Measurements from ENCODE around the gene PANK4.
"Not testable (repeated sequence)": the region's sequence is repeated elsewhere in the genome, so short reads cannot be mapped to it uniquely, and the experiment has no call there.

Gene PANK4

GRCh38 chr1:2525920-2526823, at the start of gene PANK4:
Gene PANK4 (minus strand): TSS chr1:2526596. CDS start chr1:2526587, 9 bp downstream.
- peak; percentile 95 for DNase-seq

GRCh38 chr1:2574350-2574749, 48.0 kb upstream of the PANK4 start:
- DNase-seq, result no peak

- DNase-seq, result no peak
Observed at GRCh38 chr1:2573250-2573920, 47.0 kb upstream of the PANK4 start.

- DNase-seq, result no peak
Observed at GRCh38 chr1:2571348-2571747, 45.0 kb upstream of the PANK4 start.

GRCh38 chr1:2570332-2570731, 43.9 kb upstream of the PANK4 start:
- DNase-seq, result no peak

- DNase-seq, result not testable (repeated sequence)
Observed at GRCh38 chr1:2569703-2570102, 43.3 kb upstream of the PANK4 start.

- DNase-seq, result no peak
Observed at GRCh38 chr1:2569060-2569459, 42.7 kb upstream of the PANK4 start.

GRCh38 chr1:2568187-2568816, 41.9 kb upstream of the PANK4 start:
- DNase-seq, result not testable (repeated sequence)

- DNase-seq, result no peak
Observed at GRCh38 chr1:2567083-2567679, 40.8 kb upstream of the PANK4 start.

- DNase-seq, result no peak
Observed at GRCh38 chr1:2566101-2567045, 40.0 kb upstream of the PANK4 start.

- peak; percentile 78 for DNase-seq
Observed at GRCh38 chr1:2564815-2565374, 38.5 kb upstream of the PANK4 start.

GRCh38 chr1:2564006-2564814, 37.8 kb upstream of the PANK4 start:
- no peak for DNase-seq

GRCh38 chr1:2563205-2563604, 36.8 kb upstream of the PANK4 start:
- no peak for DNase-seq

- no peak for DNase-seq
Observed at GRCh38 chr1:2561898-2562895, 35.8 kb upstream of the PANK4 start.

- DNase-seq, result no peak
Observed at GRCh38 chr1:2561446-2561845, 35.0 kb upstream of the PANK4 start.

- DNase-seq, result no peak
Observed at GRCh38 chr1:2560299-2561073, 34.1 kb upstream of the PANK4 start.

GRCh38 chr1:2559509-2560298, 33.3 kb upstream of the PANK4 start:
- no peak for DNase-seq

- DNase-seq, result no peak
Observed at GRCh38 chr1:2558861-2559260, 32.5 kb upstream of the PANK4 start.
